ENCODE results near the gene REXO1. TPM values are rescaled to one million over a fixed set of nuclear protein-coding genes. Genes with fewer than 3 reads are reported as not detected.

Gene REXO1
- total and polyA plus RNA-seq, 2 donors (not counting 1 experiment from before 2014, with no cell fraction given), result 6.1 to 6.8 TPM

GRCh38 chr19:1854039-1854541 is 5.8 kb upstream of the REXO1 start:
- no peaks in the 10 kb centered on the region for H4K20me1 ChIP-seq (ENCODE audit: control insufficient read depth, extremely low read depth, insufficient read depth, low read length)
- no peak overlapping the region for H2AFZ ChIP-seq (ENCODE audit: low read length)
- no peaks in the 10 kb centered on the region for H3K27me3 ChIP-seq (ENCODE audit: control insufficient read depth, insufficient read depth, low read length)
- peaks cover 53% of the 10 kb centered on the region for H3K79me2 ChIP-seq (ENCODE audit: control insufficient read depth, insufficient read depth, low read length)
- H3K4me1 ChIP-seq (ENCODE audit: control insufficient read depth, extremely low read depth, insufficient read depth, low read length), result peaks cover 37% of the 10 kb centered on the region
- peak overlapping the region; percentile 23 for H3K9ac ChIP-seq (ENCODE audit: insufficient read depth, low read length)
- no peaks in the 10 kb centered on the region for H3K9me3 ChIP-seq (ENCODE audit: control insufficient read depth, insufficient read depth, low read depth, low read length)
- no peak overlapping the region for H3K4me3 ChIP-seq (replicated peaks in 1 of 4; ENCODE audit: control extremely low read depth in 1 of 4, insufficient read depth in 1 of 4, low read depth in 3 of 4, low read length in 4 of 4)
- no peak for DNase-seq (ENCODE audit: low read depth in 2 of 2)
- TF ChIP-seq CTCF (conservative IDR thresholded peaks at IDR 0.05 in 1 of 2, IDR thresholded peaks at IDR 0.05 in 1 of 2; ENCODE audit: low read depth in 1 of 2, low read length in 2 of 2), result no peak
- H3K36me3 ChIP-seq (ENCODE audit: control insufficient read depth, insufficient read depth, low read length), result no peaks in the 10 kb centered on the region
- H3K4me2 ChIP-seq (ENCODE audit: extremely low read depth, insufficient read depth, low read length), result no peak overlapping the region
- H3K27ac ChIP-seq (ENCODE audit: insufficient read depth, low read length), result peak overlapping the region; percentile 20

- Histone ChIP-seq H3K9ac (ENCODE audit: insufficient read depth, low read length) (no peak overlapping the region), H4K20me1 (ENCODE audit: control insufficient read depth, extremely low read depth, insufficient read depth, low read length) (no peaks in the 10 kb centered on the region), H3K9me3 (ENCODE audit: control insufficient read depth, insufficient read depth, low read depth, low read length) (no peaks in the 10 kb centered on the region), H3K36me3 (ENCODE audit: control insufficient read depth, insufficient read depth, low read length) (no peaks in the 10 kb centered on the region), H3K79me2 (ENCODE audit: control insufficient read depth, insufficient read depth, low read length) (peaks cover 47% of the 10 kb centered on the region), H3K4me1 (ENCODE audit: control insufficient read depth, extremely low read depth, insufficient read depth, low read length) (peaks cover 37% of the 10 kb centered on the region), H3K27me3 (ENCODE audit: control insufficient read depth, insufficient read depth, low read length) (no peaks in the 10 kb centered on the region), H2AFZ (ENCODE audit: low read length) (no peak overlapping the region), H3K4me2 (ENCODE audit: extremely low read depth, insufficient read depth, low read length) (no peak overlapping the region), H3K4me3 (replicated peaks in 1 of 4; ENCODE audit: control extremely low read depth in 1 of 4, insufficient read depth in 1 of 4, low read depth in 3 of 4, low read length in 4 of 4) (no peak overlapping the region), H3K27ac (ENCODE audit: insufficient read depth, low read length) (no peak overlapping the region)
- TF ChIP-seq EZH2 (IDR thresholded peaks at IDR 0.05; ENCODE audit: low read length, missing control alignments) (no peak), CTCF (conservative IDR thresholded peaks at IDR 0.05 in 1 of 2, IDR thresholded peaks at IDR 0.05 in 1 of 2; ENCODE audit: low read depth in 1 of 2, low read length in 2 of 2) (peak; percentile 82 to 90)
- peak; percentile 57 to 74 for DNase-seq (ENCODE audit: low read depth in 2 of 2)
Observed at GRCh38 chr19:1853295-1854038, 5.2 kb upstream of the REXO1 start.

GRCh38 chr19:1852581-1853128 is 4.4 kb upstream of the REXO1 start:
- Histone ChIP-seq H3K27ac (ENCODE audit: insufficient read depth, low read length) (no peak overlapping the region), H4K20me1 (ENCODE audit: control insufficient read depth, extremely low read depth, insufficient read depth, low read length) (no peaks in the 10 kb centered on the region), H3K36me3 (ENCODE audit: control insufficient read depth, insufficient read depth, low read length) (no peaks in the 10 kb centered on the region), H3K9me3 (ENCODE audit: control insufficient read depth, insufficient read depth, low read depth, low read length) (no peaks in the 10 kb centered on the region), H3K9ac (ENCODE audit: insufficient read depth, low read length) (no peak overlapping the region), H3K27me3 (ENCODE audit: control insufficient read depth, insufficient read depth, low read length) (no peaks in the 10 kb centered on the region), H3K4me3 (replicated peaks in 1 of 4; ENCODE audit: control extremely low read depth in 1 of 4, insufficient read depth in 1 of 4, low read depth in 3 of 4, low read length in 4 of 4) (no peak overlapping the region), H3K4me2 (ENCODE audit: extremely low read depth, insufficient read depth, low read length) (no peak overlapping the region), H2AFZ (ENCODE audit: low read length) (no peak overlapping the region), H3K4me1 (ENCODE audit: control insufficient read depth, extremely low read depth, insufficient read depth, low read length) (peaks cover 34% of the 10 kb centered on the region), H3K79me2 (ENCODE audit: control insufficient read depth, insufficient read depth, low read length) (peaks cover 42% of the 10 kb centered on the region)
- no peak for DNase-seq (ENCODE audit: low read depth in 2 of 2)
- TF ChIP-seq CTCF (conservative IDR thresholded peaks at IDR 0.05 in 1 of 2, IDR thresholded peaks at IDR 0.05 in 1 of 2; ENCODE audit: low read depth in 1 of 2, low read length in 2 of 2) (no peak), EZH2 (IDR thresholded peaks at IDR 0.05; ENCODE audit: low read length, missing control alignments) (no peak)
